Measurements from ENCODE around the gene PLPP4.

Gene PLPP4

DNA sequence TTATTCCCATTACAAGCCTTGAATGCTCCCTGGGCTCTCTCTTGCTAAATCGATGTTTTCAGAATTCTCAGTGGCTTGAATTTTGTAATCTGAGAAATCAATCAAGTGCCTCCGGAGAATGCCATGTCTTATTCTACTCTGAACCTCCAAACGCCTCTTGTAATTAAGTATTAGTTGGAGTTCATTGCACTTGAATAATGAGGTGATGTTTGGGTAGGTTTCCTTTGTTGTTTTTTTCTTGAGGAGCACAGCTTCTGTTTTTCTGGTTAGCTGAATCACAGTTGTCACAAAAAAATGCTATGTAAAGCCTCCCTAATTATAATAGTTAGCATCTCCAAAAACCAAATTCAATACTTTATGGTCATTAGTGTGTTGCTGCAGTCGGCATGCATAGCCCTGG, 100.3 kb downstream of the PLPP4 start:
- TF ChIP-seq, protein P1, sequence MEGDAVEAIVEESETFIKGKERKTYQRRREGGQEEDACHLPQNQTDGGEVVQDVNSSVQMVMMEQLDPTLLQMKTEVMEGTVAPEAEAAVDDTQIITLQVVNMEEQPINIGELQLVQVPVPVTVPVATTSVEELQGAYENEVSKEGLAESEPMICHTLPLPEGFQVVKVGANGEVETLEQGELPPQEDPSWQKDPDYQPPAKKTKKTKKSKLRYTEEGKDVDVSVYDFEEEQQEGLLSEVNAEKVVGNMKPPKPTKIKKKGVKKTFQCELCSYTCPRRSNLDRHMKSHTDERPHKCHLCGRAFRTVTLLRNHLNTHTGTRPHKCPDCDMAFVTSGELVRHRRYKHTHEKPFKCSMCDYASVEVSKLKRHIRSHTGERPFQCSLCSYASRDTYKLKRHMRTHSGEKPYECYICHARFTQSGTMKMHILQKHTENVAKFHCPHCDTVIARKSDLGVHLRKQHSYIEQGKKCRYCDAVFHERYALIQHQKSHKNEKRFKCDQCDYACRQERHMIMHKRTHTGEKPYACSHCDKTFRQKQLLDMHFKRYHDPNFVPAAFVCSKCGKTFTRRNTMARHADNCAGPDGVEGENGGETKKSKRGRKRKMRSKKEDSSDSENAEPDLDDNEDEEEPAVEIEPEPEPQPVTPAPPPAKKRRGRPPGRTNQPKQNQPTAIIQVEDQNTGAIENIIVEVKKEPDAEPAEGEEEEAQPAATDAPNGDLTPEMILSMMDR (IDR thresholded peaks at IDR 0.05; ENCODE audit: insufficient read depth, low read depth, low read length, missing control alignments) = no peak
- no peak for DNase-seq (ENCODE audit: low read depth)
- H3K4me3 ChIP-seq (ENCODE audit: low read length) = no peak overlapping the region

DNA sequence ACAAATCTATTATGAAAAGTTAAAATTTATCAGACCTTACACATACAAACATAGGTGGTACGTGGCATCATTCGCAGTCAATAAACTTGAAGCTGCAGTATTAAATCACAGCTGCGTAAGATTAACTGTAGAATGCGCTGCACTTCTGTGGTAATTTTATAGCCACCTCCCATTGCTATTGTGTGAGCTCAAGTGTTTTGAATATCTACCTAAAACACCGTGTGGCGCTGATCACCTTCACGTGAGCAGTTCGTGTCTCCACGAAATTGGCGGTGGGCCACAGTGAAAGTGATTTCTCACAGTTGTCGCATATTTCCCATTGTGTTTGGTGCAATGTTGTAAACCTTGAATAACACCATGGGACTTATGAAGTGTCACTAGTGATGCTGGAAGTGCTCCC, 102.8 kb downstream of the PLPP4 start:
- no peak for DNase-seq (ENCODE audit: low read depth)
- no peak overlapping the region for H3K4me3 ChIP-seq (ENCODE audit: low read length)
- TF ChIP-seq, protein P1 (IDR thresholded peaks at IDR 0.05; ENCODE audit: insufficient read depth, low read depth, low read length, missing control alignments) = no peak

DNA sequence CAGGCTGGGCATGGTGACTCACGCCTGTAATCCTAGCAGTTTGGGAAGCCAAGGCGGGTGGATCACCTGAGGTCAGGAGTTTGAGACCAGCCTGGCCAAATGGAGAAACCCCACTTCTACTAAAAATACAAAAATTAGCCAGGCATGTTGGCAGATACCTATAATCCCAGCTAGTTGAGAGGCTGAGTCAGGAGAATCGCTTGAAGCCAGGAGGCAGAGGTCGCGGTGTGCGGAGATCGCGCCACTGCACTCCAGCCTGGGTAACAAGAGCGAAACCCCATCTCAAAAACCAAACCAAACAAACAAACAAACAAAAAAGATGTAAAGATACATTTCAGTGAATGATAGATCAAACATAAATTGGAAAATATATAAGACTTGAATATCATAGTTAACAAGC, 105.9 kb downstream of the PLPP4 start:
- TF ChIP-seq, protein P1 (IDR thresholded peaks at IDR 0.05; ENCODE audit: insufficient read depth, low read depth, low read length, missing control alignments) = no peak
- no peak overlapping the region for H3K4me3 ChIP-seq (ENCODE audit: low read length)
- no peak for DNase-seq (ENCODE audit: low read depth)

DNA sequence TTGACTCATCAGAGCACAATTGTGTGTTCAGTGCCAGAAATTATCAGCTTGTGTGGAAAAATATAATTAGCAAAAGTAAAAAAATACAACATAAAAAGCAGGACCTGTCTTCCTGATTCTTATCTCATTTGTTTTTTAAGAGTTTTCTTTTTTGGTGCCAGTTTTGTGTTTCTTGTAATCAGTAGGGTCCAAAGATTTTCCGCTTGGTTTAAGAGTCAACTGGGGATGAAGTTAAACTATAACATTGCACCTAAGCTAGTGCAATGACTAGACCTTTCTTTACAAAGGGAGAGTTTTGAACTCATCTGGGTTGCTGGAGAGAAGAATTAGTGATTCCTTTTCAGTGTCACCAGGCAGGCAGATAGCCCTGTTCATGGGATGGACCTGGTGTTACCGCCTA, 113.4 kb downstream of the PLPP4 start:
- TF ChIP-seq, protein P1 (IDR thresholded peaks at IDR 0.05; ENCODE audit: insufficient read depth, low read depth, low read length, missing control alignments) = no peak
- no peak overlapping the region for H3K4me3 ChIP-seq (ENCODE audit: low read length)
- no peak for DNase-seq (ENCODE audit: low read depth)

DNA sequence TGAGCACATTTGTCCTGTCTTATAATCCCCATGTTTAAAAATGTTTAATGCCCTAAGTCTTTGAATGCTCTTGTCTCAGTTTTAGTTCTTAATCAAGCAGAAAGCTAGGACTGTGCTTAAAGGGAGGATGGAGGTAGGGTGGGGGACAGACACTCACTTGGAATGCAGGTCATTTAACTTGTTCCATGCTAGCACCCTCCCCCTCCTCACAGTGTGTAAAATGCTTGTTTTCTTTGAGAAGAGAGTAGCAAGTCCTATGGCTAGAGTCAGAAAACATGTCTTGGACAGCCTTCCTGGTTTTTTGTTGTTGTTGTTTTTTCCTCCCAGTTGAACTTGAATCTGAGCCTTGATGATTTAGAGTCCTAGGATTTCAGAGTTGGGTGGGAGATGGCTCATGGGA, 114.2 kb downstream of the PLPP4 start:
- no peak for DNase-seq (ENCODE audit: low read depth)
- H3K4me3 ChIP-seq (ENCODE audit: low read length) = no peak overlapping the region
- TF ChIP-seq, protein P1 (IDR thresholded peaks at IDR 0.05; ENCODE audit: insufficient read depth, low read depth, low read length, missing control alignments) = no peak

DNA sequence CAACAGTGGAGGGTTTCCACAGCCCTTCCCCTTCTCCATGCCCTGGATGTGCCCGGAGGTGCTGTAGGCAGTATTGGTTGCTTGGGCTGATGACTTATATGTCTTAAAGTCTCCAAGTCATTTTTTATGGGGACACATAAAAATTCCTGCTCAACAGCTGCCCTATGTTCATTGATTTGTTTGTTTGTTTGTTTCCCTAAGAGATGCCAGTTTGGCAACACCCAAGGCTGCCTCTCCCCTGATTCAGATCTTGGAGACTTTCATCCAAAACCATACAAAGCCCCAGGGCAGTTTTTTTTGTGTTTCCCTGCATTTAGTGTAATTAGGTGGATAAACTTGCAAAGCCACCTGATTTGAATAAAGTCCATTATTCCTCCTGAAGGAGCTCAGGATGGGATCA, 115.3 kb downstream of the PLPP4 start:
- DNase-seq (ENCODE audit: low read depth) = no peak
- TF ChIP-seq, protein P1 (IDR thresholded peaks at IDR 0.05; ENCODE audit: insufficient read depth, low read depth, low read length, missing control alignments) = no peak
- no peak overlapping the region for H3K4me3 ChIP-seq (ENCODE audit: low read length)

DNA sequence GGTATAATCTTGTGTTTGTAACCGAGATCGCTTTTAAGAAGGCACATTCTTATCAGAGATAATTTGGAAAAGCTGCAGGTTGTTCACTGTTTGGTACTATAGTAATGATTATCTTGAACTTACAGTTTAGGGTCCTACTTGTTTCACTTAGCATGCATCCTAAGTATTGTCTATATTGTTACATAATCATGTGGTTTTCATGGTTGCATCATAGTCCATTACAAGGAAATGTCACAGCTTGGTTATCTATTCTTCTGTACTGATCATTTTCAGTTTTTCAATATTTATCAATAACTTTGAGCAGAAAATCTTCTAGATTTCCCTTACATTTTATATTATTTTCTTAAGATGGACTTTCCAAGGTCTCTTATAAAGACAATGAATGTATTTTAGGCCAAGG, 116.3 kb downstream of the PLPP4 start:
- no peak overlapping the region for H3K4me3 ChIP-seq (ENCODE audit: low read length)
- DNase-seq (ENCODE audit: low read depth) = no peak
- TF ChIP-seq, protein P1 (IDR thresholded peaks at IDR 0.05; ENCODE audit: insufficient read depth, low read depth, low read length, missing control alignments) = no peak

Measured in epithelial cell of esophagus (primary cell).